ENCODE results near the gene NPTX2.
"Not testable (repeated sequence)": the region's sequence is repeated elsewhere in the genome, so short reads cannot be mapped to it uniquely, and the experiment has no call there.

The NPTX2 gene, protein sequence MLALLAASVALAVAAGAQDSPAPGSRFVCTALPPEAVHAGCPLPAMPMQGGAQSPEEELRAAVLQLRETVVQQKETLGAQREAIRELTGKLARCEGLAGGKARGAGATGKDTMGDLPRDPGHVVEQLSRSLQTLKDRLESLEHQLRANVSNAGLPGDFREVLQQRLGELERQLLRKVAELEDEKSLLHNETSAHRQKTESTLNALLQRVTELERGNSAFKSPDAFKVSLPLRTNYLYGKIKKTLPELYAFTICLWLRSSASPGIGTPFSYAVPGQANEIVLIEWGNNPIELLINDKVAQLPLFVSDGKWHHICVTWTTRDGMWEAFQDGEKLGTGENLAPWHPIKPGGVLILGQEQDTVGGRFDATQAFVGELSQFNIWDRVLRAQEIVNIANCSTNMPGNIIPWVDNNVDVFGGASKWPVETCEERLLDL

DNA sequence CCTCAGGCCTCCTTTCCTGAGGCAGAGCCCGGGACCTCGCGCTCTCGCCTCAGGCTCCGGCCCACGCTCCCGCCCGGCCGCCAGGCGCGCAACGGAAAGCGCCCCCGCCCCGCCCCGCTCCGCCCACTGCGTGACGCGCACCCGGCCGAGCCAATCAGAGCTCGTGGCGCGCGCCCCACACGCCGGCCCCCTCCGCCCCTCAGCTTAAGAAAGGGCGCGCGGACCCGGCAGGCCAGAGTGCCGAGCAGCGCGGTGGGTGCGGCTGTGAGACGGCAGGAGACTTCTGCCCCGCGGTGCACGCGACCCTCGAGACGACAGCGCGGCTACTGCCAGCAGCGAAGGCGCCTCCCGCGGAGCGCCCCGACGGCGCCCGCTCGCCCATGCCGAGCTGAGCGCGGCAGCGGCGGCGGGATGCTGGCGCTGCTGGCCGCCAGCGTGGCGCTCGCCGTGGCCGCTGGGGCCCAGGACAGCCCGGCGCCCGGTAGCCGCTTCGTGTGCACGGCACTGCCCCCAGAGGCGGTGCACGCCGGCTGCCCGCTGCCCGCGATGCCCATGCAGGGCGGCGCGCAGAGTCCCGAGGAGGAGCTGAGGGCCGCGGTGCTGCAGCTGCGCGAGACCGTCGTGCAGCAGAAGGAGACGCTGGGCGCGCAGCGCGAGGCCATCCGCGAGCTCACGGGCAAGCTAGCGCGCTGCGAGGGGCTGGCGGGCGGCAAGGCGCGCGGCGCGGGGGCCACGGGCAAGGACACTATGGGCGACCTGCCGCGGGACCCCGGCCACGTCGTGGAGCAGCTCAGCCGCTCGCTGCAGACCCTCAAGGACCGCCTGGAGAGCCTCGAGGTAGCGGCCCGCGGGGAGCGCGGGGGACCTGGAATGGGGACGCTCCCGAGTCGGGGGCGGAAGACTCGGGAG is at the start of gene NPTX2:
TSS of gene NPTX2 (plus strand) at position 235 of the 909 bp plus-strand sequence. CDS start at position 412, 177 bp downstream.
- no peak for DNase-seq (ENCODE audit: low read depth)

DNA sequence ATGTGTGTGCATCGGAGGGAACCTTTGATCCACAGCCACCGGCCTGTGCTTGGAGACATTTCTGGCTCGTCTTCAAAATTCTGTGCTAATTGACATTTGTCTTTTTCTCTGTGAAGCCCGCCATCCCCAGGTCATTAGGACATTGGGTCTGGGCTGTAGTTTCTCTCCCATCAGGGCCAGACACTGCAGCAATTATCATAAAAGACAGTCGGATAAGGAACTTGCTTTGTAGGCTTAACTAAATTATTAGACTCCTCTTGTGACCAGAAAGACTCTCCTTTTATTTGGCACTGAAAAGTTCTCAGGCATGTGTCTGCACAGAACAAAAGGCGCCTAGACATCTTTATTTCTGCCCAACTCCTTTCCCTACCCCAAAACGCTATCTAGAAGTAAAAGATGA is 49.1 kb upstream of the NPTX2 start:
- no peak for DNase-seq (ENCODE audit: low read depth)

DNA sequence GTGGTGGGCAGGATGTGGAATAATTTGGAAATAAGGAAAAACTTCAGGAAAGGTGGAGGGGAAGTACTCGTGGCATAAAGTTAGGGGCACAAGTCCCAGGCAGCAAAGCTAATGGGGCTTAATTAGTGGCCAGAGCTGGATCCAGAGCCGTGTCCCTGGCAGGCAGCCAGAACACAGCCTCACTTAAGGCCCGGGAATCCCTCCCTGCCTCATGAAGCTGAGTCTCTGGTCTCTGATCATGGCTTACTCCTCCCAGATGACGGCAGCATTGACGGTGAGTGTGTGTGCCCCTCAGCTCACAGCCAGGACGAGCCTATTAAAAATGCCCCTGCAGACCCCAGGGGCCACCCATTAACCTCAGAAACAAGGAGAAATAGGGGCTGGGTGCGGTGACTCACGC is 48.2 kb upstream of the NPTX2 start:
- no peak for DNase-seq (ENCODE audit: low read depth)

DNA sequence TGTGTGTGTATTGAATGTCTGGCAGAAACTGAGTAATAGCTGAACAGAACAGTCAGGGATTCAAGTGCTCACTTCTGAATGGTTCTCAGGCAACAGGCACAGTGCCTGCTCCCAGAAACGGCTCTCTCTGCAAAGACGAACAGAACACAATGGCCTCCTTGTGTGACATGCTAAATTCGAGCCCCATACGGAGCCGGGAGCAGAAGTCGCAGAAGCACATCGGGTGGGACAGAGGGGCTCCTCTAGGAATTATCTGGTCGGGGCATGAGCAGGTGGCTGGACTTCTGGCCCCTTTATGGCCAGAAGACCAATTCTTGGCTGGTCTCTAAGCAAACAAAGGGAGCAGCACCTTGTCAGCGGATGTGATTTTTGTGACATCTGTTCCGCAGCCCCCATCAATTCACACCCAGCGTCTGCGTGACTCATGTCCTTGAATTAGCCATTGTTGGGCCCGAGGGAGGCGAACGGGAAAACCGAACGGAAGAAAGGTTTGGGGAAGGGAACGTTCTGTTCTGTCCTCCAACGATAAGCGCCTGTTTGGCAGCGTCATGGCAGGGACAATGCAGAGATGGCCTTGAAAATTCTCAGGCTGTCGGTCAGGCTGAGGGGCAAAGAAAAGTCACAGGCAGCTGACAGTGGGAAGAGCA is 47.3 kb upstream of the NPTX2 start:
- no peak for DNase-seq (ENCODE audit: low read depth)

DNA sequence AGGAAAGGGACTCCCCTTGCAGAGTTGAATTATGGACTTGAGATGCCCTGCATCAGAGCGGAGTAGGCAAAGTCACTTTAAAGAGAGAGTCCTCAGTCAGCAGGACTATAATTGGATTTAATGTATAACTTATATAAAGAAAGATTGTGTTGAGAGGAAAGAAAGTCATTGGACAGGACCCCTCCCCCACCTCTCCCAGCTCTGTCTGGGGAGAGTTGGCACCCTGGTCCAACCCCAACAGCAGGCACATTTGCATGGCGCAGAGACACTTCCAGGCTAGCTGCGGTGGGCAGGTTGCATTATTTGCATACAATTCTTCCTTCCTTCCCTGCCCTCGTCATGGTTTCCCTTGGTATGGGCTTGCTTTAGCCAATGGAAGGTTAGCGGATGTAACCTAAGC is 46.1 kb upstream of the NPTX2 start:
- no peak for DNase-seq (ENCODE audit: low read depth)

DNA sequence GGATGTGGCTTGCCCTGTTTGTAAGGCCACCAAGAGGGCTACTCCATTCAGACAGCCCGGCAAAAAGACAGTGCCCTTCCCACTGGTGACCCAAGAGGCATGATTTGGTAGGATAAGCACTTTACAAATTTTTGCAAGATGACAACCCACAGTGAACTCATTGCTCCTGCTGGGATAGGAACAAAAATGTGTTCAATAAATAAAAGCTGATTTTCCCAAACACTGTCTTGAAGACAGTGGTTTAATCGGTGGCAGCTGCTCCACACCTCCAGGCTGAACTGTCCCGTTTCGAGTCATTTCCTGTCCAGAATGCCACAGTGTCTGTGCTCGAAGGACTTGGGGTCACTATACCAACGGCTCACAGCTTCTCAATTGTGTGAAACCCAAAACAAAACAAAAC is 45.1 kb upstream of the NPTX2 start:
- DNase-seq (ENCODE audit: low read depth) = no peak

DNA sequence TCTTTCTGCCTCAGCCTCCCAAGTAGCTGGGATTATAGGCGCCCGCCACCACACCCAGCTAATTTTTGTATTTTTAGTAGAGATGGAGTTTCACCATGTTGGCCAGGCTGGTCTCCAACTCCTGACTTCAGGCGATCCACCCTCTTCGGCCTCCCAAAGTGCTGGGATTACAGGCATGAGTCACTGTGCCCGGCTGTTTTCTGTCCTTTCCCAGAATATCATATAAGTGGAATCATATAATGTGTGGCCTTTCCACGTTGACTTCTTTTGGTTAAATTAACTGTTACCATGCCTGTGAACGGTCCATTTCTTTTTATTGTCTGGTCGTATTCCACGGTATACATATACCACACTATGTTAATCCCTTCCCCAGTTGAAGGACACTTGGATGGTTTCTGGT is 44.4 kb upstream of the NPTX2 start:
- DNase-seq (ENCODE audit: low read depth) = not testable (repeated sequence)

DNA sequence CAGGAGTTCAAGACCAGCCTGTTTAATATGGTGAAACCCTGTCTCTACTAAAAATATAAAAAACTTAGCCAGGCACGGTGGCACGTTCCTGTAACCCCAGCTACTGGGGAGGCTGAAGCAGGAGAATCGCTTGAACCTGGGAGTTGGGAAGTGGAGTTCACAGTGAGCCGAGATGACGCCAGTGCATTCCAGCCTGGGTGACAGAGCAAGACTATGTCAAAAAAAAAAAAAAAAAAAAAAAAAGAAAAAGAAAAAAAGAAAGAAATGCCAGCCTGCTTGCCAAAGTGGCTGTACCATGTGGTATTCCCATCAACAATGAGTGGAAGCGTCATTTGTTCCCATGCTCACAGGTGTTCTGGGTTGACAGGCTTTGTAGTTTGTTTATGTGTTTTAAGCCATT is 43.3 kb upstream of the NPTX2 start:
- no peak for DNase-seq (ENCODE audit: low read depth)

DNA sequence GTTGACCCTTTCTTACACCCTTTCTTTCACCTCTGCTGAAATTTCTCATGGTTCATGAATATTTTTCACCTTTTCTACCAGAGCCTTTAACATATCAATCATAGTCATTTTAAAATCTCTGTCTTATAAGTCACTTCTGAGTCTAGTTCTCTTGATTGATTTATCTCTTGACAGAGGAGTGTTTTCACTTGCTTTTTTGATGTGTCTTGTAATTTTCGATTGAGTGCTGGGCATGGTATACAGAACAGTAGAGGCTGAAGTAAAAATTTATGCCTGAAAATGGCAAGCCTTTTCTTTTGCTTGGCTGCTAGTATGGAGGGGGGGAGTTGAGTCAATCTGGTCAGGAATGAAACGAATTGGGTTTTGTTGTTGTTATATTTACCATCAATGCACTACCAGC is 41.2 kb upstream of the NPTX2 start:
- no peak for DNase-seq (ENCODE audit: low read depth)

DNA sequence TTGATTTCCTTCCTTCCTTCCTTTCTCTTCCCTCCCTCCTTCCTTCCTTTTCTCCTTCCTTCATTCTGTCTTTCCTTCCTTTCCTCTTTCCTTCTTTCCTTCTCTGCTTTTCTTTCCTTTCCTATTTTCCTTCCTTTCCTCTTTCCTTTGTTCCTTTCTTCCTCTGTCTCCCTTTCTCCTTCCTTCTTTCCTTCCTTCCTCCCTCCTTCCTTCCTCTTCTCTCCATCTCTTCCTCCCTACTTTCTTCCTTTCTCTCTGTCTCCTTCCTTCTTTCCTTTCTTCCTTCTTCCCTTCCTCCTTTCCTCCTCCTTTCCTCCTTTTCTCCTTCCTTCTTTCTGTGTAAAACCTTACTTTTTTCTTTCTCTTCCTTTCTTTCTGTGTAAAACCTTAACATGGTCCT is 32.3 kb upstream of the NPTX2 start:
- DNase-seq (ENCODE audit: low read depth) = no peak

DNA sequence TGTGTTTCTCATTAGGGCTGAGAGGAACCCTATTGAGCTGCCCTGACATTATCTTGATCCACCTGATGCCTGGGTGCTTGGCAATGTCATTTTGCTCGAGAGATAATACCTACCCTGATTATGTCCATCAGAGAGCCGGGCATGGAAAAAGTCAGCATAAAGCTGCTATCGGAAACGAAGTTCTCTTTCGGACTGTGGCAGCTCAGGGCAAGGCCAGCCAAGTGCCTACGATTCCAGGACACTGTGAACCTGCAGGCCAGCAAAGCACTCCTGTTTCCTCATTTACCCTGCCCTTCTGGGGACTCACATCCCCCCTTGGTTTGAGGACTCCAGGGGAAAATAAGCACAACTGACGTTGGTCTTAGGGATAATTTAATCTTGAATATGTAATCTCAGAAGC is 25.2 kb upstream of the NPTX2 start:
- DNase-seq (ENCODE audit: low read depth) = no peak

DNA sequence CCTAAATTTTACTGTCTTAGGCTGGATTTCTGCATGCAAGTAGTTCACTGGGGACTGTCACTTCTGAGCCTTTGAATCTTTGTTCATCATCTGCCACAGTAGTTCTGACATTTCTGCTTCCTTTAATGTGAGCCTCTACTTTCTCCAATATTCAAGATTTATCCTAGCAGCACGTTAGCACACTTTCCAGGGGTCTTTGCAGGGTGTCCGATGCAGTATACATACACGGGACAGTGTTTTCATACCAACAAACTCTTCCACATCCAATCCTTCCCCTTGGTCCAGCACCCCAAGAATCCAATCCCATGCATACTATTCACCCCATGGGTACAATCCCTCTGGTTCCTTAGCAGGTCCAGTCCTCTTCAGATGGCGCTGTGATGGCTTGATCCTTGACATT is 22.7 kb upstream of the NPTX2 start:
- DNase-seq (ENCODE audit: low read depth) = no peak

DNA sequence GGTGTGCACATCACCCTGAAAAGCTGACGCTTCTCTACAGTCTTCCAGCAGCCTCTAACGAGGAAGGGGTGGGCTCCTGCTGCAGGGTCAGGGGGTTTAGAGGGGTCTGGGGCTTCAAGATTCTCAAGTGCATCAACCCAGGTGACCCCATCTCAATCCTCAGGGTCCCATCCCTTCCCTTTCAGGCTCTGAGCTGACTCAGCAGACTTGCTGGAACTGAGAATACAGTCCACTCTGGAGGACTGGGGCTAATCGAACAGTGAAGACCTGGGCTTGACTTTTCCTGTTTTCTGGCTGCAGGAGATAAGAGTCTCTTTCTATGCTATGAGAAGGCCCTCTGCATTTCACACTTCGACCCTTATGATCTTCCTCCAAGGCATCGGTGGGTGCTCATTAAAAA is 22.3 kb upstream of the NPTX2 start:
- DNase-seq (ENCODE audit: low read depth) = no peak

DNA sequence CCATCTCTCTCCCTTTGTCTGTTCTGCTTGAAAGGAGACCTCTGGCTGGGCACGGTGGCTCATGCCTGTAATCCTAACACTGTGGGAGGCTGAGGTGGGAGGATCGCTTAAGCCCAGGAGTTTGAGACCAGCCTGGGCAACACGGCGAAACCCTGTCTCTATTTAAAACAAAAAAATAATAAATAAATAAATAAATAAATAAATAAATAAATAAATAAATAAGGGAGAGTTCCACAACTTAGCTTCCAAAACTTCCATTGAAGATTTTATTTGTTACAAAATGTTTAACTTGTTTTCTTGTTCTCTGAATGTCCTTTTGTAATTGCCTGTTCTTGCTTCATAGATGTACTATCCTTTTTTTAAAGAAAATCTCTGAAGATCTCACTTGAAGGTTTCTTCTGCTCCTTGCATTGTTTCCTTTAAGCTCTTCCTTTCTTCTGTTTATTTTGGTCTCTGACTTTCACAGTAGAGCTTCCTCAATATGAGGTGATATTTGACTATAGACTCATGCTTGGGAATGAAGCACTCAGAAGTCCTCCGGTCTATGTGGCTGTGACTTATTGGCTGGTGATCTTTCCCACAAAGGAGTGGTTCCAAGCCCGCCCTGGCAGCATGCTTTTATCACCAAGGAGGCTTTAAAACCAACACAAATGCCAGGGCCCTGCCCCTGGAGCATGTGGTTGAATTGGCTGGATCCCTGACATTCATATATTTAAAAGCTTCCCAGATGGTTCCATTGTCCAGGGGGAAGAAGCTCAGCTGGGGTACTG is 18.1 kb upstream of the NPTX2 start:
- DNase-seq (ENCODE audit: low read depth) = no peak

DNA sequence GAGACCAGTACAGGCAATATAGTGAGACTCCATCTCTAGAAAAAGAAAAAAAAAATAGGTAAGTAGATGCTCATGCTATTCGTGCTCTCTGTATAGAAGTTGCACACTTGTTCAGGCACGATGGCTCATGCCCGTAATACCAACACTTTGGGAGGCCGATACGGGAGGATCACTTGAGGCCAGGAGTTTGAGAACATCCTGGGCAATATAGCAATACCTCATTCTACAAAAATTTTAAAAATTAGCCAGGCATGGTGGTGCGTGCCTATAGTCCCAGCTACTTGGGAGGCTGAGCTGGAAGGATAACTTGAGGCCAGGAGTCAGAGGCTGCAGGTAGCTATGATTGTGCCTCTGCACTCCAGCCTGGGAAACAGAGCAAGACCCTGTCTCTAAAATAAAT is 17.2 kb upstream of the NPTX2 start:
- no peak for DNase-seq (ENCODE audit: low read depth)

DNA sequence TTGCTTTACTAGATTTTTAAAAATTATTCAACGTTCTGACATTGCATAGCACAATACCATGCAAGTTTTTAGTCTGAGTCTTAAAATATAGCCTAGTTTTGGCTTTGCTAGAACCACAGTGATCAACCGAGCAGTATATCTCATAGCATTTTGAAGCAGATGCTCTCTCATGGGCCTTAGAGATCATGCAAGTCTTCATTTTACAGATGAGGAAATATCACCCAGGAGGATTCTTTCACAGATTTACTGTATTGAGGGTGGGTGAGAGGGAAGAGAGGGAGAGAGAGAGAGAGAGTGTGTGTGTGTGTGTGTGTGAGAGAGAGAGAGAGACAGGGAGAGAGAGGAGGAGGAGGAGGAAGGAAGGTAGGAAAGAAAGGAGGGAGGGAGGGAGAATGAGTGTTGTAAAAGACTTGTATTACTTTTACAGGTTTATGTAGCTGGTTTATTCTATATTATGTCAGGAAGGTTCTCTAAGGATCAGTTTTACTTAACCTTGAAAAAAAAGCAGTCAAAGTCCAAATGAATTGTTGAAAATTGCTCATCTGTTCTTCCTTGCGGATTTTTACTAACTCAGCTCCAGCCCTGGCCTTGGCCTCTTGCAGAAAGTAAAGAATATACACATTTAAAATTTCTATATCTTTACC is 14.2 kb upstream of the NPTX2 start:
- no peak for DNase-seq (ENCODE audit: low read depth)

DNA sequence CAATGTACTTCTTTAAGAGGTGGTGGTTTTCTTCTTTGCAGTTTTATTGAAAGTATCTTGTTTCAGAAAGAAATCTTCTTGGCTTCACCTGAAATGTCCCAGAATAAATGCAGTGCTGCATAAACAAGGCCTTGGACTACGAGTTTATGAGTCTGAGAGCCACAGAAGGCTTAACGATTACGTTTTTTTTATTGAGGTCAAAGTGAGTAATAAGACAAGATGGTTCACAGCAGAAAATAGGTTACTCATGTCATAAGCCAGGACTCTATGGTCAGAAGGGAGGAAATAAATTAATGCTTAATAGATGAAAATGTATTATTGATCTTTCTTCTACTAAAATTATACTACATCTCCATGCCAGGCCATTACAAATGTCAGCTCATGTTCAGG is 13.7 kb upstream of the NPTX2 start:
- DNase-seq (ENCODE audit: low read depth) = no peak

DNA sequence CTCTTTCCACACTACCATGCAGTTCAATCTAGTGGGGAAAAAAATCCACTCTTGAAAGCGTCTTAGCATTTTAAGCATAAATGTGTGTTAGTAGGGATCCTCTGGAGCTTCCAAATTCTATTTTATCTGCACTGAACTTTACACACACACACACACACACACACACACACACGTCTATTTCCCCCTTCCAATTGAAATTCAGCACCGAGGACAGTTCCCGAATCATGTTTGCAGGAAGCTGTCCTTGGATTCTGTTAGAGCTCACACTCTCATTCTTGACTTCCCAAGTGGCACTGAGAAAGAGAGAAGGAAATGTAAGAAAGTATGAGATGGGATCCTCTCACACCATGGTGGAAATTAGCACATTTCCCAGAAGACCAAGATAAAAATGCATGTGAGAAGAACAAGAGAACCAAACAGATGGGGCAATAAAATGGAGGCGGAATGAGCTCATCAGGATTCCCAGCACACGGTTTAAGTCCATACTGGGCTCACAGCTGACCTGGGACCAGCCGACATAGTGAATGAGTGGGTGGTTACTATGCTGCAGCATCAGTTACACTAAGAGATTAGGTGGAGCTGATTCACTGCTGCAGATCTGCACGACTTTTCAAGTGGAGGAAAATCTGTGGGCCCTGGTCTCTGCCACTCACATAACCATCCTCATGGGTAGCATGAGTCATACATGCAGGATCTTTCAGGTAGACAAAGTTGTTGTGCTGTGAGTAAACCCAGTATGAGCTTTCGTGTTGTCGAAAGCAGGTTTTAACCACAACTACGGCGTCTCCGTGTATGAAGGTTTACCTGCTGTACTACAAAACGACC is 3.3 kb upstream of the NPTX2 start:
- no peak for DNase-seq (ENCODE audit: low read depth)

DNA sequence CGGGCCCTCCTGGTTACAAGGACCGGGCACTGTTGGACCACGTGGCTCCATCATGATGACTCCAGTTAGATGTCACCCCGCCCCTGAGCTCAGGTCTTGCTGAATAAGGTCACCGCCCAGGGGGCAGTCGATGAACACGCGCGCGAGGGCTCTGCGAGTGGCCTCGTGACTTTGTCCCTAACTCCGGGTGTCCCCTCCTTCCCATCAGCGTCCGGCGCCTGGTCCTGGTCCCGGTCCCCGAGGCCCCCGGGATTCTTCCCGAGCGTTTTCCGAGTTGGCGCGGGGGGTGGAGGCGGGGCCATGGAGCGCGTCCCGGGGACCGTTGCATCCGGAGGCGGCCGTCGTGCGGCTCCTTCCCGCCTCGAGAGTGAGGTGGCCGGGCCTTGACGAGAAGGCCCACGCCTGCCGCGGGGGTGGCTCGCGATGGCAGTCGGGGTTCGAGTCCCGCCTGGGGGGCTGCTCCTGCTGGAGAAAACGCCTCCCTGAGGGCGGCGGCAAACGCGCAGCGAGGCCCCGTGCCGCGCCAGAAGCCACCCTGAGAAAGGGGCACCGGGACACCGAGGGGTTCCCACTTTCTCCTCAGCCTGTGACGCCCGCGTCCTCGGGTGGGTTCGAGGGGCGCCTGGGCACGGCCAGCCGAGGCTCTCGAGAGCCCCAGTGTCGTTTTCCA is 569 bp upstream of the NPTX2 start:
- no peak for DNase-seq (ENCODE audit: low read depth)

DNA sequence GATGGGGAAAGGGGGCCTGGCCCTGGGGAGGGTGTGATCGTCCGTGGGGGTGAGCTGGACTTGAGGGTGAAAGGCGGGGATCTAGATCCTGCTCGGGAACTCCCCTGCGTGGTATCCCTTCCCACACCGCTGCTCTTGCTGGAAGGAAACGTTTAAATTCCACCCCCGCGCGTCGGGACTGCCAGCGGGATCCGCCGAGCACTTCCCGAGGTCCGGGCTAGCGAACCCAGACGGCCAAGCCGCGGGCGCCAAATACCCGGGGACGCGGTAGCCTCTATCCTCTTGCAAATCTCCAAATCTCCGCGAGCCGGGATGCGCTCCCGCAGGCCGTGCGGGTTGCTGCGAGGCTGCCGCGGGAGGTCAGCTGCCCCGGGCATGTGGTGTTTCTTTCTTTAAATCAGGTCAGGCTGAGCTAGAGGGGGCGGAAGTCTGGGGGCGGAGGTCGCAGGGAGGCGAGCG is 904 bp downstream of the NPTX2 start:
- no peak for DNase-seq (ENCODE audit: low read depth)
